Aorta (tissue), 5 donors: ENCODE measurements around the gene U2AF1L4. TPM values are rescaled to one million over a fixed set of nuclear protein-coding genes. Genes with fewer than 3 reads are reported as not detected.

Experiments used
- ATAC-seq: fragments of 200-7000 bp; cut with Tn5 transposase; one replicate; pipeline ENCODE4 v1.9.1; 2022; ENCODE audit warnings: moderate library complexity; ENCODE audit not compliant: low FRiP score
- DNase-seq, 2 donors: peaks; one replicate each; pipeline ENCODE4 v3.0.0-alpha.2; 2020
- H3K27ac ChIP-seq, 2 donors: one replicate each; pipeline ENCODE4 v1.5.1; 2013; ENCODE audit warnings: low read length in 2 of 2, mild to moderate bottlenecking in 2 of 2, moderate library complexity in 2 of 2, control low read depth in 1 of 2, inconsistent platforms in 1 of 2, low read depth in 1 of 2
- H3K27me3 ChIP-seq, 2 donors: one replicate each; pipeline ENCODE4 v1.6.1; 2013; ENCODE audit warnings: control low read depth in 1 of 2, low read length in 1 of 2, mild to moderate bottlenecking in 1 of 2, moderate library complexity in 1 of 2; ENCODE audit not compliant: insufficient read depth in 2 of 2, control insufficient read depth in 1 of 2
- H3K36me3 ChIP-seq, 2 donors: one replicate each; pipeline ENCODE4 v1.6.1; 2013; ENCODE audit warnings: control low read depth in 1 of 2, low read length in 1 of 2, mild to moderate bottlenecking in 1 of 2; ENCODE audit not compliant: insufficient read depth in 2 of 2, control insufficient read depth in 1 of 2
- H3K4me1 ChIP-seq, 2 donors: one replicate each; pipeline ENCODE4 v1.6.1; 2013; ENCODE audit warnings: low read length in 2 of 2, control low read depth in 1 of 2, mild to moderate bottlenecking in 1 of 2, moderate library complexity in 1 of 2; ENCODE audit not compliant: insufficient read depth in 2 of 2, control insufficient read depth in 1 of 2
- H3K4me3 ChIP-seq, 2 donors: one replicate each; pipeline ENCODE4 v1.5.1; 2013; ENCODE audit warnings: low read length in 2 of 2, control low read depth in 1 of 2, mild to moderate bottlenecking in 1 of 2
- H3K9me3 ChIP-seq: one replicate; pipeline ENCODE4 v1.6.1; 2013; ENCODE audit warnings: mild to moderate bottlenecking, low read length; ENCODE audit not compliant: control insufficient read depth
- WGBS, 2 donors: extraction: QIAGEN DNeasy Blood & Tissue Kit; methylation state at CpG; one replicate each; pipeline ENCODE4 v1.1.7; 2013; 5-methylcytosine and 5-hydroxymethylcytosine counted together
- intact Hi-C, 2 donors: fragments of 100-400 bp; cut with DNase I; formaldehyde crosslinking; loops; one replicate each; pipeline versions ENCODE4 v1.14.2 to v1.15.0; 2022
- polyA plus RNA-seq, 2 donors: library from polyadenylated mRNA; stranded (reverse); fragments of 200-250 nt; gene quantifications; one replicate each; pipeline ENCODE4 v1.2.3, GENCODE V29; 2013
- total RNA-seq, 2 donors: library from RNA; stranded (reverse); fragmentation: NEBNext Ultra II Directional; extraction: Animal tissue kit (Norgen Biotek cat#: 25700); gene quantifications; one replicate each; pipeline ENCODE4 v1.2.1, GENCODE V29; 2021
- donor health status: healthy with polysubstance abuse.
- donor health status: Bipolar disorder and iron deficiency.
- donor health status: DM: no; HTN: no; CAD: no.
- donor health status: DM: no; HTN: no; CAD: no.
- donor health status: DM: yes; HTN: yes; CAD: no.

The U2AF1L4 gene
- total and polyA plus RNA-seq, 4 donors, result 14.8 to 70.4 (median 23.3) TPM

DNA sequence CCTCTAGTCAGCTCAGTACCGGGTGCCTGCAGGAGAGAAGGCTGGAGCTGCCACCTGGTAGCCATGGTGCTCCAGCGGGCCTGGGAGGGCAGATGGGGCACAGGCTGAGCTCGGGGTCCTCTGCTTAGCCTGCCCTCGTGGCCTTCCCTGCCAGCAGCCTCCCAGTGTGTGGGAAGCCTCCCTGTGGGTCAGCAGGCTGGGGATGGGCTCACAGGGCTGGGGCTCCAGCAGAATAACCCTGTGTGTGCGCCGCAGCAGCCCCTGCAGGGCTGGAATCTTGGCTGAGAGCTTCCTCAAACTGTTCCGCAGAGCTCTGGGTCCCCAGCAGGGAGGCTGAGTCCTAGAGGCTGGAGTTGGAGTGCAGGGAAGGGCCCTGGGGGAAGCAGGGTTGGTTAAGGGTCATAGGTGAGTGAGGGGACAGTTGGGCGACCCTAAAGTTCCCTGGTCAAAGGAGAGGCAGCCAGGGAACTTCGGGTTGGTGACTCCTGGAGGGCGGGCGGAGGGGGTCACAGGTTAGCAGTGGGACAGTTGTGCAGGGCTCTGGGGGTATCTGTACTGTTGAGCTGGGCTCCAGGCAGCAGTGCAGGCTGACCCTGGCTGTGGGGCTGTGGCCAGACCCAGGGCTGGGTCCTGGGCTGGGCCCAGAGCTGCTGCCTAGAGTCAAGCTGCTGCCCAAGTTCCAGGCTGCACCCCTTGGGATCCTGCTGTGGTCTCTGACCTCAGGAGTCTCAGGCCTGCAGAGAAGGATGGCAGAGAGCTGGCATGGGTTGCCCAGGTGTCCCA lies 44.2 kb upstream of the U2AF1L4 start:
- H3K4me3 ChIP-seq, result no peak overlapping the region
- WGBS, 2 donors, result 78 to 82% methylated on average over 10 to 11 of the region's 11 CpGs
- ATAC-seq (no peak), DNase-seq (no peak)
- H3K27me3 ChIP-seq, result no peaks in the 10 kb centered on the region
- H3K36me3 ChIP-seq, result no peaks in the 10 kb centered on the region
- no peaks in the 10 kb centered on the region for H3K9me3 ChIP-seq
- H3K4me1 ChIP-seq, result no peaks in the 10 kb centered on the region
- intact Hi-C loops, result no loop called here
- no peak overlapping the region for H3K27ac ChIP-seq

DNA sequence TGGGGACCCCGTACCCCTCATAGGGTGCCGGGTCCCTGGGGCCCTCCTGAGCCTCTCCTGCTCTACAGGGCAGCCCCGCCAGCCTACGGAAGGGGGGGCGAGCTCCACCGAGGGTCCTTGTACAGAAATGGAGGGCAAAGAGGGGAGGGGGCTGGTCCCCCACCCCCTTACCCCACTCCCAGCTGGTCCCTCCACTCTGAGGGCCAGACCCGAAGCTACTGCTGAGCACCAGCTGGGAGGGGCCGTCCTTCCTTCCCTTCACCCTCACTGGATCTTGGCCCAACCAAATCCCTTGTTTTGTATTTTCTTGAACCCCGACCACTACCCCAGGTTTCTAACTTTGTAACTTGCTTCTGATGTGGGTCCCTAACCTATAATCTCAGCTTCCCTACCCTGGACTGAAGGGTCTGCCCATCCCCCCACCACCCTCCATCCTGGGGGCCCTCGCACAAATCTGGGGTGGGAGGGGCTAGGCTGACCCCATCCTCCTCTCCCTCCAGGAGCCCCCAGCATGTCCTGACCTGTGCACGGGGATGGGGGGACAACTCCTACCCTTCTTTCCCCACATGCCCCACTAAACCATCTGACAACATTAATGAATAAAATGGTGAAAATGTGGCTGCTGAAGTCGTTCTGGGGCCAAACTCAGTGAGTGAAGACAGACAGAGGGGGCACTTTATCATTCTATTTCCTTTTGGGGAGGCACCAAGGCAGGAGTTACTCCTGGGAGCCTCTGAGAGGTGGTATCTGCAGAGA lies 43.2 kb upstream of the U2AF1L4 start:
- intact Hi-C loops, result no loop called here
- no peak for ATAC-seq
- no peak overlapping the region for H3K27ac ChIP-seq
- H3K27me3 ChIP-seq, result no peaks in the 10 kb centered on the region
- H3K9me3 ChIP-seq, result no peaks in the 10 kb centered on the region
- DNase-seq, result no peak
- no peaks in the 10 kb centered on the region for H3K36me3 ChIP-seq
- H3K4me3 ChIP-seq, result no peak overlapping the region
- H3K4me1 ChIP-seq, result no peaks in the 10 kb centered on the region
- WGBS, 2 donors, result 75 to 79% methylated on average over 12 of the region's 12 CpGs

DNA sequence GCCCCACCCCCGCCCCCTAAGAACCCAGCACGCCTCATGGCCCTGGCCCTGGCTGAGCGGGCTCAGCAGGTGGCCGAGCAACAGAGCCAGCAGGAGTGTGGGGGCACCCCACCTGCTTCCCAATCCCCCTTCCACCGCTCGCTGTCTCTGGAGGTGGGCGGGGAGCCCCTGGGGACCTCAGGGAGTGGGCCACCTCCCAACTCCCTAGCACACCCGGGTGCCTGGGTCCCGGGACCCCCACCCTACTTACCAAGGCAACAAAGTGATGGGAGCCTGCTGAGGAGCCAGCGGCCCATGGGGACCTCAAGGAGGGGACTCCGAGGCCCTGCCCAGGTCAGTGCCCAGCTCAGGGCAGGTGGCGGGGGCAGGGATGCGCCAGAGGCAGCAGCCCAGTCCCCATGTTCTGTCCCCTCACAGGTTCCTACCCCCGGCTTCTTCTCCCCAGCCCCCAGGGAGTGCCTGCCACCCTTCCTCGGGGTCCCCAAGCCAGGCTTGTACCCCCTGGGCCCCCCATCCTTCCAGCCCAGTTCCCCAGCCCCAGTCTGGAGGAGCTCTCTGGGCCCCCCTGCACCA lies 42.1 kb upstream of the U2AF1L4 start:
- WGBS, 2 donors, result 92 to 94% methylated on average over 15 of the region's 15 CpGs
- ATAC-seq (no peak), DNase-seq (no peak)
- Histone ChIP-seq H3K27me3 (no peaks in the 10 kb centered on the region), H3K36me3 (no peaks in the 10 kb centered on the region), H3K27ac (no peak overlapping the region), H3K9me3 (no peaks in the 10 kb centered on the region), H3K4me1 (no peaks in the 10 kb centered on the region), H3K4me3 (no peak overlapping the region)
- intact Hi-C loops, result no loop called here

DNA sequence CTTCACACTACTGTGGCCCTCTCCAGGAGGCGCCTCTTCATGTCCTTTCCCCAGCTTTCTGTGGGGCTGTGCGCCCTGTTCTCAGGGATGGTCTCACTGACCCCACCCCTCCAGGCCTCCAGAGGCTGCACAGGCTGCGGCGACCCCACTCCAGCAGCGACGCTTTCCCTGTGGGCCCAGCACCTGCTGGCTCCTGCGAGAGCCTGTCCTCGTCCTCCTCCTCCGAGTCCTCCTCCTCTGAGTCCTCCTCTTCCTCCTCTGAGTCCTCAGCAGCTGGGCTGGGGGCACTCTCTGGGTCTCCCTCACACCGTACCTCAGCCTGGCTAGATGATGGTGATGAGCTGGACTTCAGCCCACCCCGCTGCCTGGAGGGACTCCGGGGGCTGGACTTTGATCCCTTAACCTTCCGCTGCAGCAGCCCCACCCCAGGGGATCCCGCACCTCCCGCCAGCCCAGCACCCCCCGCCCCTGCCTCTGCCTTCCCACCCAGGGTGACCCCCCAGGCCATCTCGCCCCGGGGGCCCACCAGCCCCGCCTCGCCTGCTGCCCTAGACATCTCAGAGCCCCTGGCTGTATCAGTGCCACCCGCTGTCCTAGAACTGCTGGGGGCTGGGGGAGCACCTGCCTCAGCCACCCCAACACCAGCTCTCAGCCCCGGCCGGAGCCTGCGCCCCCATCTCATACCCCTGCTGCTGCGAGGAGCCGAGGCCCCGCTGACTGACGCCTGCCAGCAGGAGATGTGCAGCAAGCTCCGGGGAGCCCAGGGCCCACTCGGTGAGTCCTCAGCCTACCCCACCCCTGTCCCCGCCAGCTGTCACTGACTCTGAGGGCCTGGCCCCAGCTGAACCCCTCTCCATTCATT lies 41.3 kb upstream of the U2AF1L4 start:
- ATAC-seq (no peak), DNase-seq (no peak)
- WGBS, 2 donors, result 91 to 93% methylated on average over 21 to 31 of the region's 31 CpGs
- Histone ChIP-seq H3K9me3 (no peaks in the 10 kb centered on the region), H3K27me3 (no peaks in the 10 kb centered on the region), H3K27ac (no peak overlapping the region), H3K36me3 (no peaks in the 10 kb centered on the region), H3K4me3 (no peak overlapping the region), H3K4me1 (no peaks in the 10 kb centered on the region)
- intact Hi-C loops, result no loop called here

DNA sequence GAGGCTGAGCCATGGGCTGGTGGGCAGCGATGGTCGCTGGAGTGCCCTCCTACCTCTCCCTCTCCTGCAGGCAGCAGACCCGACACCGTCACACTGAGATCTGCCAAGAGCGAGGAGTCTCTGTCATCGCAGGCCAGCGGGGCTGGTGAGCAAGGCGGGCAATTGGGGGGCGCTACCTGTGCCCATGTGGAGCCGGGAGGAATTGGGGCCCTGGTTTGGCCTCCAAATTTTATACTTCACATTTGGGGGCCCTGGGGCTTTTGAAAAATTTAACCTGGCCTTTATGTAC lies 40.1 kb upstream of the U2AF1L4 start:
- Histone ChIP-seq H3K27me3 (no peaks in the 10 kb centered on the region), H3K4me3 (no peak overlapping the region), H3K27ac (no peak overlapping the region), H3K36me3 (peaks cover 0 to 1% of the 10 kb centered on the region in 2 donors), H3K4me1 (no peaks in the 10 kb centered on the region), H3K9me3 (no peaks in the 10 kb centered on the region)
- no peak for ATAC-seq
- intact Hi-C loops, result no loop called here
- DNase-seq, result no peak
- 84 to 86% methylated on average over 10 of the region's 10 CpGs for WGBS, 2 donors

DNA sequence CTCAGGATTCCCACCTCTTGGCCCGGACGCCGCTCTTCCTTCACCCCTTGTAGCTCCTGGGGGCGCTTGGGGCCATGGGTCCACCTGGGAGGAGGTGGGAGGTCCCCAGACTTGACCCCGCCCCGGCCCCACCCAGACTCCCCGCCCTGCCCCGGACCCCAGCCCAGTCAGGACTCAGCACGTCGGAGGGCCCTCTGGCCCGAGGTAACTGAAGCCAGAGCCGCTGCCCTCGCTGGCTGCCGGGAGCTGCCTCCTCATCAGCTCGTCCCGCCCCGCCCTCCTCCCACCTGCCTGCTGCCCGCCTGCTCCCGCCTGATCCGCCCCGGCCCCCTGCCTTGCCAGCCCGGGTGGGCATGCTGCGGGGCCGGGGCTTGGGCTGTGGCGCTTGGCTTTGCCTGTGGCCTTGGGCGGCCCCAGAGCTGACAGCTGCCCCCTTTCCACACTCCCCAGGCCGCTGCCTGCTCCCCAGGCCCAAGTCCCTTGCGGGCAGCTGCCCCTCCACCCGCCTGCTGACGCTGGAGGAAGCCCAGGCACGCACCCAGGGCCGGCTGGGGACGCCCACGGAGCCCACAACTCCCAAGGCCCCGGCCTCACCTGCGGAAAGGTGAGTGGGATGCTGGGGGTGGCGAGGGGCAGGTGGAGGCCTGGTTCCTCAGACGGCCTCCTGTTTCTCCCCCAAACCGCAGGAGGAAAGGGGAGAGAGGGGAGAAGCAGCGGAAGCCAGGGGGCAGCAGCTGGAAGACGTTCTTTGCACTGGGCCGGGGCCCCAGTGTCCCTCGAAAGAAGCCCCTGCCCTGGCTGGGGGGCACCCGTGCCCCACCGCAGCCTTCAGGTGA lies 39.5 kb upstream of the U2AF1L4 start:
- H3K4me3 ChIP-seq, result no peak overlapping the region
- H3K27ac ChIP-seq, result no peak overlapping the region
- DNase-seq, result no peak
- no peak for ATAC-seq
- intact Hi-C loops, result no loop called here
- H3K9me3 ChIP-seq, result no peaks in the 10 kb centered on the region
- peaks cover 0 to 1% of the 10 kb centered on the region in 2 donors for H3K36me3 ChIP-seq
- H3K27me3 ChIP-seq, result no peaks in the 10 kb centered on the region
- no peaks in the 10 kb centered on the region for H3K4me1 ChIP-seq
- WGBS, 2 donors, result 76 to 77% methylated on average over 34 to 45 of the region's 45 CpGs

DNA sequence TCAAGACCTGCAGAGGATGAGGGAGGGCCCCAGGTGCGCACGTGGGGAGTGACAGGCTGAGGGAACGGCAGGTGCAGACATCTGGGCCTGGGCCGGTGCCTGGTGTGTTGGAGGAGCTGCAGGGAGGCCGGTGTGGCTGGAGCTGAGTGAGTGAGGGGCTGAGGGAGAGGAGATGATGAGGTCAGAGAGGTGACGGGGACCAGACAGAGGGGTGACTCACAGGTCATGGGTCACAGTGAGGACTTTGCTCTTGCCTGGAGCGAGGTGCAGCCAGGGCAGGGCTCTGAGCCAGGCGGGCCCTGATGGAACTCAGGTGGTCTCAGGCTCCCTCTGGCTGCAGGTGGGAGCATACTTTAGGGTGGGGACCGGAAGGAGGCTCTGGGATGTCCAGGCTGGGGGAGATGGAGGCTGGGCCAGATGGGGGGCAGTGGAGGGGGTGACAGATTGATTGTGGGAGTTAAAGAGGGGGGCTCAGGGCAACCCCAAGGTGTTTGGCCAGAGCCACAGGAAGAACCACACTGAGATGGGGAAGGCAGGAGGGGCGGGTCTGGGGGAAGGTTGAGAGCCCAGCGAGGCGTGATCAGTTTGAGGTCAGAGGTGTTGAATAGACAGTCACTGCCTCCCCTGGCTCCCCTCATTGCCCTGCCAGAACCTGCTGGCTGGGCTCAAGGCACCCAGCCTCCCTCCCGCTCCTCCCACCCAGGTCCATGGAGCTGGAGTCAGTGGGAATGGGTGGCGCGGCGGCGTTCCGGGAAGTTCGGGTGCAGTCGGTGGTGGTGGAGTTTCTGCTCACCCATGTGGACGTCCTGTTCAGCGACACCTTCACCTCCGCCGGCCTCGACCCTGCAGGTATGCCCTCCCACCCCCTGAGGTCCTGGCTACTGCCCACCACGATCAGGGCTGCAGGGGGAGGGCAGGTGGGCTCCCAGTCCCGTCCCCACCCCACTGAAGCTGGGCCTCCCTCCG lies 38.5 kb upstream of the U2AF1L4 start:
- H3K4me3 ChIP-seq, result no peak overlapping the region
- H3K36me3 ChIP-seq, result peaks cover 0 to 1% of the 10 kb centered on the region in 2 donors
- H3K9me3 ChIP-seq, result no peaks in the 10 kb centered on the region
- no peaks in the 10 kb centered on the region for H3K27me3 ChIP-seq
- DNase-seq (no peak), ATAC-seq (no peak)
- H3K27ac ChIP-seq, result no peak overlapping the region
- intact Hi-C loops, result no loop called here
- 80 to 84% methylated on average over 26 to 28 of the region's 28 CpGs for WGBS, 2 donors
- no peaks in the 10 kb centered on the region for H3K4me1 ChIP-seq
